GM12865 (cell line): ENCODE measurements around the gene ABHD6.

ENCODE experiments used
- DNase-seq: peaks from one replicate; pipeline ENCODE4 v3.0.0; 2010; ENCODE audit warnings: low read depth
- H3K4me3 ChIP-seq: 2 replicates; pipeline ENCODE4 v1.5.1; 2011; ENCODE audit warnings: mild to moderate bottlenecking, low read depth, low read length, control low read depth
- CTCF ChIP-seq: IDR thresholded peaks from 2 replicates; pipeline ENCODE4 v1.5.1; 2011; ENCODE audit warnings: low read length, control low read depth, low read depth, inconsistent platforms; ENCODE audit not compliant: insufficient read depth; ENCODE audit errors: missing control alignments

Gene ABHD6

GRCh38 chr3:58254144-58254543 is 16.6 kb downstream of the ABHD6 start:
- TF ChIP-seq CTCF: no peak
- no peak overlapping the region for H3K4me3 ChIP-seq
- no peak for DNase-seq

- DNase-seq: no peak
- no peak for TF ChIP-seq CTCF
- H3K4me3 ChIP-seq: no peak overlapping the region
Measured at GRCh38 chr3:58256061-58256460, 18.5 kb downstream of the ABHD6 start.

- no peak overlapping the region for H3K4me3 ChIP-seq
- DNase-seq: no peak
Measured at GRCh38 chr3:58256511-58256910, 18.9 kb downstream of the ABHD6 start.

GRCh38 chr3:58258392-58259055 is 20.9 kb downstream of the ABHD6 start:
- no peak overlapping the region for H3K4me3 ChIP-seq
- DNase-seq: no peak
- TF ChIP-seq CTCF: no peak

More at GRCh38 chr3:58256511-58256910, 18.9 kb downstream of the ABHD6 start:
- no peak for TF ChIP-seq CTCF

GRCh38 chr3:58260261-58260731 is 22.7 kb downstream of the ABHD6 start:
- no peak for DNase-seq
- TF ChIP-seq CTCF: no peak
- H3K4me3 ChIP-seq: no peak overlapping the region

GRCh38 chr3:58260733-58261132 is 23.1 kb downstream of the ABHD6 start:
- no peak for DNase-seq
- no peak for TF ChIP-seq CTCF
- H3K4me3 ChIP-seq: no peak overlapping the region
